SH-SY5Y (cell line): ENCODE results near the gene ST8SIA3.

ENCODE experiments used
- GATA2 ChIP-seq: IDR thresholded peaks from 2 replicates; pipeline ENCODE4 v1.6.1; 2011; ENCODE audit warnings: mild to moderate bottlenecking, low read depth, low read length
- GATA3 ChIP-seq: IDR thresholded peaks from 2 replicates; pipeline ENCODE4 v1.6.1; 2011; ENCODE audit warnings: low read depth, mild to moderate bottlenecking, low read length, moderate library complexity

ST8SIA3 gene, protein sequence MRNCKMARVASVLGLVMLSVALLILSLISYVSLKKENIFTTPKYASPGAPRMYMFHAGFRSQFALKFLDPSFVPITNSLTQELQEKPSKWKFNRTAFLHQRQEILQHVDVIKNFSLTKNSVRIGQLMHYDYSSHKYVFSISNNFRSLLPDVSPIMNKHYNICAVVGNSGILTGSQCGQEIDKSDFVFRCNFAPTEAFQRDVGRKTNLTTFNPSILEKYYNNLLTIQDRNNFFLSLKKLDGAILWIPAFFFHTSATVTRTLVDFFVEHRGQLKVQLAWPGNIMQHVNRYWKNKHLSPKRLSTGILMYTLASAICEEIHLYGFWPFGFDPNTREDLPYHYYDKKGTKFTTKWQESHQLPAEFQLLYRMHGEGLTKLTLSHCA

DNA sequence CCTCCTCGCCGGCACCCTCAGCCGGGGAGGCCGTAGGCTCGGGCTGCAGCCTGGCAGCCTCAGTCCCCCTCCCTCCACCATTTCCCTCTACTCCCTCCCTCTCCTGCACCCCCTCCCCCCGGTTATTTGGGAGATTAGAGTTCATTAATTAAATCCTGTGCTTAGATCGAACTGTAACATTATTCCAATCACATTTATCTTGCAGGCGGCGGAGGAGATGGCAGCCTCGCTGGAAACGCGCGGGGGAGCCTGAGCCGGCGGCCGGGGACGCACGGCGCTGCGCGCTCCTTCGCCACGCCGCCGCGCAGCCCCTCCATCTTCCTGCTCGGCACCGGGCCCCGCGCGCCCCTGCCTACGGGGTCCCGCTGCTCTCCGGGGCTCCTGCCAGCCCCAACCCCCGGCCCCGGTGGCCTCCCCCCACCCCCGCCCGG lies at the start of gene ST8SIA3:
ST8SIA3 (plus strand) TSS at position 287 of the 431 bp plus-strand sequence. CDS start 290 bp downstream, outside the sequence.
- TF ChIP-seq GATA3 (no peak), GATA2 (0 out of 2 replicates have a peak, but pooled peaks have one; percentile 19)

DNA sequence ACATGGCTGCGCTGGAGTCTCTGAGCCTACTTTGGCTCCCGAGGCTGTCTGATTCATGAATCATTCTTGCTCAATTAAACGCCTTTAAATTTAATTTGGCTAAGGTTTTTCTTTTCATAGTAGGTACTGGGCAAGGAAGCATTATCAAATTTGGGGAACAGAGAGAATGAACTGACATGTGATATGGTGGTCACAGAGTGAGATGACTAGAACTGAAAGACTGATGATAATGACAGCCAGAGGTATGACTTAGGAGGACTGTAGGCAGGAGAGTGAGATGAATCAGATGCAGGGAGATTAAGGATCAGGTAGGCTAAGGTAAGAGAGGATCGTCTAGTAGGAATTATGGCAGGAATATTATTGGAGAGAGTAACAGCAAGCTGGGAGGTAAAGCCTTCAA lies 40.9 kb upstream of the ST8SIA3 start:
- TF ChIP-seq GATA3 (no peak), GATA2 (no peak)

DNA sequence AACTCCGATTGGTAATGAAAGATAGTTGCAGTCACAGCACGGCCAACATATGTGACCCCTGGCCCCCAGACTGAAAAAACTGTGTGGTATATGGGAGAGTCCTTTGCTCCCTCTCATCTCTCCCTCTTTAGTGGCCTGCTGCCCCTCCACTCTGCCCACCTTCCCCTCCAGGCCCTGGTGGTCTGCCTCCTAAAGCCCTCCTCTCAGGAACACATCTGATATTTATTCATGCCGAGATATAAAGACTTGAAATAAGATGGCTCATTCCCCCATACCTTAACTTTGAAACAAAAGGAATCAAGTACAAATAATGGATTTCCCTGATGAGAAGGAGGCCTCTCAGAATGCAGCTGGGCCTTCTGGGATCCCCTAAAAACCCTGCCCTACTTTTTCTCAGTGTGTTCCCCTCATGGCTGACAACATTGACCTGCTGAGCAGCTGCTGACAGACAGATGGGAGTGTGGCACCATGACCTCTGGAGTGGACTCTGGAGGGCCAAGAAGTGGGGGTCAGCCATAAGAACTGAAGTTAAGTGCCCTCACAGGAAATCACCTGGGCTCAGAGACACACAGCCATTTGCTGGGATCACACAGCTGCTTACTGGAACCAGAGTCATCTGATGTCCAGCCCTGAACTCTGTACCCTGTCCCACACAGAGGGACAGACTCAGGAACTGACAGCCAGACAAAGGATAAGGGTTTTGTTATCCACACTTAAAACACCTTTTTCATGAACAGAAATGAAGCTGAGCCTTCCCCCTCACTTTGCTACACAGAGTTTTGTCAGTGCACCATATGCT lies 39.8 kb upstream of the ST8SIA3 start:
- TF ChIP-seq GATA3 (no peak), GATA2 (no peak)

DNA sequence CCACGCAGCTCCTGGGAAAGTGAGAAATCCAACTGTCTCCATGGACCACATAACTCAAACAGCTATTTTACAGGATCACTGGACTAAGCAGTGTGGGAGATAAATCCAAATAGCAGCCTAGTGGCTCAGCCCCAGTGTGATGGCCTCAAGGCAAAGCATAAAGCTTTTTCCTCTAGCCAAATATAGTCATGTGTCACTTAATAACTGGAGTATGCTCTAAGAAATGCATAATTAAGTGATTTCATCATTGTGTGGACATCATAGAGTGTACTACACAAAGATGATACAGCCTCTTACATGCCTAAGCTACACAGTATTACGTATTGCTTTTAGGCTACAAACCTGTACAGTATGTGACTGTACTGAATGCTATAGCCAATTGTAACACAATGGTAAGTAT lies 31.8 kb upstream of the ST8SIA3 start:
- TF ChIP-seq GATA3 (no peak), GATA2 (no peak)

DNA sequence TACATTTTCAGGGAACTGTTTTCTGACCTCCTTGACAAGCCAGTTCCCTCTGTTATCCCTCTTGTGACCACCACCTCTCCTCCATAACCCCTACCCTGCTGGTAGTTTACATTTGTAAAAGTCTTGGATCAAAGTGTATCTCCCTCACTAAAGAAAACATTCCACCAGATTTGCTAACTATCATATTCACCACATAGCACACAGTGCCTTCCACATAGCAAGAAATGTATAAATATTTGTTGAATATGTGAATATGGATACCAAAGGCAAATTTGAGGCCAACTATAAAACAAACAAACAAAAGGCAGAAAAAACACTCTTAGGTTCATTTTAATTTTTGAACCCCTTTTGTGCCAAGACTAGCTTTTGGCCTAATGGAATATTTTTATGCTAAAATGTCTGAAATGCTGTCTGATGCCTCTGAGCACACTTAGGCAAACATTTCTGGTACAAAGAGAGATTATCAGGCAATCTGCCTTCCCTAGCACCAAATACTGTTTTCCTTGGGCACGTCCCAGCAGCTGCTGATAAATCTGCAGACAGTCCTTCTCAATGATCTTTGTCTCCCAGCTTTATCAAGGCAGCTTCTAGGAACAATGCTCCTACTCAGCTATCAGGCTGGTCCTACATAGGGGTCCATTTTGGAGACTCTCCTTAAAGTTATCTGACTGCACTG lies 26.7 kb upstream of the ST8SIA3 start:
- TF ChIP-seq GATA2 (peak; percentile 60; the same call in 1 of the 2 replicates), GATA3 (no peak)

DNA sequence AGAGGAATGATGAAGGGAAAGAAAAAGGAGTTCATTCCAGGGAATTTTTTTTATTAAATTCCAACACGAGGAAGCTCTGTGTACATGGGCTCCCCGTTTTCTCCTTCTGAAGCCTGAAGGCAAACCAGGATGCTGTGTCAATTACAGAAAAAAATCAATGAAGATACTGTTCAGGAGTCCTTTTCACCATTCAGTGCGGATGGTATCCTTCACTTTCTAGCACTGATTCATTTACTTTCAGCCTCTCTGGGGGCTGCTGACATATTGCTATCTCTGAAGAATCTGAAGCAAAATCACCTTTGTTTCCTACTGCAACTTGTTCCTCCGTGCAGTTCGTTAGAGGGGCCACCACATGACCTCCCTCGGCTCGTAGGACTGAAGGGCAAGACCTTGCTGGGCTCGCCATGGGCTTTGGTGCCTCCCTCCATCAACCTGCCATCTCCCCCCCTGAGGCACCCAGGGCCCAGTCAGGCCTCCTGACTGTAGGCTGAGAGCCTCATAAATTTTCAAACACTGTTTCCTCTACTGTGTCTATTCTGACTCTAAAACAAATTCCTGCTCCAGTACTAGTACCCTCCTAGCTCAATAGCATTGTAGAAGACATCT lies 25.5 kb upstream of the ST8SIA3 start:
- TF ChIP-seq GATA3, result no peak
- 0 out of 2 replicates have a peak, but pooled peaks have one; percentile 16 for TF ChIP-seq GATA2

DNA sequence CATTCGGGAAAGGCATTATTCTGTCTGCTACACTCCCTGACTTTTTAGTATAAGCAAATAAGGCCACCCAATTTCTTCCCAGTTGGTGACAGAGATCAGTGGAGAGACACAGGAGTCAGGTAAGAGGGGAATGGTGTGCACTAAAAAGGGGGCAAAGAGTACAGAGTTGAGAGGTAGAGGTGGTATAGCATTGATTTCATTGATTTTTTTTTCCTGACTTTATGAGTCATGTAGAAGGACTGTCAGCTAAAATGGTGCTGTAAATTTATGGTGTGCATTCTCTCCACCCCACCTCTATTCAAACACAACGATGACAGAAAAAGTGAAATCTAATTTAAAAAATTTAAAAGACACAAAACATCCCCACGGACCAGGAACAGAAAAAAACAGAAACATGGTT lies 23.7 kb upstream of the ST8SIA3 start:
- TF ChIP-seq GATA2, result no peak
- no peak for TF ChIP-seq GATA3

DNA sequence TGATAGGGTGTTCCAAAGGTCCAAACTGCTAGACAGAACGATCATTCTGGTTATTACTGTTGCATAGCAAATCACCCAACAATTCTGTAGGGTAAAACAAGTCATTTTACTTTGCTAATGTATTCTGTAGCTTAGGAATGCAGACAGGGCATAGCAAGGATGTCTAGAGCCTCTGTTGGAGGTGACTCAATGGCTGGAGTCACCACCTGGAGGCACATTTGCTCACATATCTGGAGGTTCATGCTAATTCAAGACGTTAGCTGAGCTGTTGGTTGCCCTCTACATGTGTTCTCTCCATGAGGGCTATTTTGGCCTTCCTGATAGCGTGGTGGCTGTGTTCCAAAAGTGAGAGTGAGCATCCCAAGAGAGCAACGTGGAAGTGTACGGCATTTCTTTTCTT lies 22.5 kb upstream of the ST8SIA3 start:
- TF ChIP-seq GATA3 (no peak), GATA2 (no peak)

DNA sequence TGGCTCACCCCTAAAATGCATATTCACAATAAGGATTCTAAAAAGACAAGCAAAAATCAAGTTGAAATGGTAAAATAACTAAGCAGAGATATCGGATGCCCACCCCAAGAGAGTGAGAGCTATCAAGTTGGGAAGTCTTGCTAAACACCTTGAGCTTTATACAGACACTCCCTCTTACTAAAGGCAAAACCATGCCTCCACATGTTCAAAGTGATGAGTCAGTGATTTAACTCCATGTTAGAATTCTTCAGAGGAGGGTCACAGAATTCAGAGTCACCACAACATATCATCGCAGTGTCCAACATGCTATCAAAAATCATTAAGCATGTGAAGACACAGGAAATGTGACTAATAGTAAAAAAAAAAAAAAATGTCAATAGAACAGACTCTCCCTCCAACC lies 20.6 kb upstream of the ST8SIA3 start:
- TF ChIP-seq GATA3, result no peak
- TF ChIP-seq GATA2, result no peak

DNA sequence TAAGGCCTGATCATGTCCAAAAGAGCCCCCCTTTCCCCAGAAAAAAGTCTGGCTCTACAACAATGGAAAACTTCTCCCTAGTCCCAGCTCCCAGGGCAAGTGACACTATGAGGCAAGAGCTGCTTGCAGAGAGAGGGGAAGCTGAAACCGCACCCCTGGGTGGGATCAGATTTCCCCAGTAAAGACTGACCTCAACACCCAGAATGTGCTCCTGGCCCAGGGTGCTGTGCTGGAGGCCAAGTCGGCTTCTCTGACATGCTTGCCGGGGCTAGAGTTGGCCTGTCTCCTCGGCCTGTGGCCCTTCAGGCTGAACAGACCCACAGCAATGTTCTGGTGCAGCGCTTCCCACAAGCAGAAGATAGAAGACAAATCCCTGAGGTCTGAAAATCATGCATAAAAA lies 18.4 kb upstream of the ST8SIA3 start:
- no peak for TF ChIP-seq GATA2
- no peak for TF ChIP-seq GATA3

DNA sequence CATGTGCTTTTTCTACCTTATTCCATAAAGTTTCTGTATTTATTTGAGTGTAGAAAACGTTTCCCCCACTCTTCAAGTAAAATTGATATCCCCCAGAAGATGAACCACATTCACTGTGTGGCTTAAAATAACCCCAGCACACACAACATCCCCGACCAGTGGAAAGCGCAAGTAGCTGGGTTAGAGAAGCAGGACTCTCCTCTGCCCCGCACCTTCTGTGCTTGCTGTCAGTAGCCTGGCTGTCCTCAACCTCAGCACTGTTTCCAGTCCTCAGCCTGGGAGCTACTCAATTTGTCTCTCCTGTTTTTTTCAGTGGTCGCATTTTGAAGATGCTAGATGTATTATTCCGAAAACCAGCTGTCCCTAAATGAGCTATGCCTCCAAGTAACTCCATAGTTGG lies 18.0 kb upstream of the ST8SIA3 start:
- TF ChIP-seq GATA3 (no peak), GATA2 (no peak)

DNA sequence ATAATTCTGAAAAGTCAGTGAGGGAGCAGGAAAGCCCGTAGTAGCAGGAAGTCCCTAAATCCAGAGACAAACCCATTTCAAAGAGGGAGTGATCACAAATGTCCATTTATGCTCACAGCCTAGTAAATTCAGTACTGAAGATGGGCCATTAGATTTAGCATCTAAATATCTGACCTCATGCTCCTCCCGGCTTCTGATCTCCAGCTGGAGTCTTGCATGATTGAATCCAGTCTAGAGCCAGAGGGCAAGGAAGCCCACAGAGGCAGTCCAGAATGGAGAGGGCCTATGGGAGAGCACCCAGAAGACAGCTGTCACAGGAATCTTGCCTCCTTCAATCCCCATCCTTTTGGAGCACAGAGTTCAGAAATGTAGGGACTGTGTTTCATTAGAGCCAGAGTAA lies 16.0 kb upstream of the ST8SIA3 start:
- TF ChIP-seq GATA3, result no peak
- TF ChIP-seq GATA2, result no peak

DNA sequence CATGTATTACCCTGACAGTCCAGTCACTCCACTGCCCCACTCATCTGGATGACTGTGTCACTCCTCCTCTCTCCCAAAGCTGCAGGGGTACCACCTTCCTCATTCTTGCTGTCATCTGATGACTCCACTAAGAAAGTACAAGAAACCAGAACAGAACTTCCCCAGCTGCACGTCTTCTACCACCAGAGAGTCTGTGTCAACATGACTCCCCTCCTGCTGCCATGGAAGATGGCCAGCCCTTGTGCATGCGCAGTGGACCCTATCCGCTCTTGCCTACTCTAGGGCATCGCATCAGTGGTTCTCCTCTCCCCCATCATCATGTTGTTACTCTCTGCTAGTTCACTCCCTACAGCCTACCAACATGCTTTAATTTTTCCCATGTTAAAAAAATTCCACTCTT lies 14.5 kb upstream of the ST8SIA3 start:
- TF ChIP-seq GATA2 (no peak), GATA3 (no peak)

DNA sequence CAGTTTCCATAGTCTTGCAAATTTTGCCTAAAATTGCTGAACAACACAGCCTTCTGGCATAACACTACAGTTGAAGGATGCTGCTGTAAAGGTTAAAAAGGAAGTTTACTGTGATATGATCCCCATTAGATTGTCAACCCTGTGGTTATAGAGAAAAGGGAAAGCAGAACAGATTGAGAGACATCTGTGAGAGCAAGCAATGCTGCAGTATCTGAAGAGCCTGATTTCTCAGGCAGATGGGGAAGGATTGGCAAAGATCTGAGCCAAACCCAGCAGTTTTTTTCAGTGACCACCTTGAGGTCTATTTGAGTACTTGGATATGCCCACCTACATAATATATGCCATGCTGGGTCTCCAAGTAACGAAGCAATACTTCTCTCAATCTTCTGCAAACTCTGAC lies 8.5 kb upstream of the ST8SIA3 start:
- TF ChIP-seq GATA3 (no peak), GATA2 (no peak)

DNA sequence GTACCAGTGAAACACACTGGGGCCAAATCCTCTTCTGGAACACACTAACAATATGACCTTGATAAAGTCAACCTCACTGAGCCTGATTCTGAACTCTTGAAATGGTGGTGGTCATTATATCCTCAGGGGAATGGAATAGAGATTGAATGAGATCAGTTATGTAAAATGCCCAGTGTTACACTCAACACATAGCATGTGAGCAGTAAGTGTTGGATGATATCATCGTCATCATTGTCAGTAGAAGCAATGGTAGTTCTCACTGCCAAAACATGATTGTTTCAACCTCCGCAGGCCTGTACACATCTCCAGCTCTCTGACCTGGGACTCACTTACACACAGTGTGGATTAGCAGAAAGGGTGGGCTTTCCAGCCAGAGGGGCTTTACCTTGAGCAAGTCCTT lies 5.5 kb upstream of the ST8SIA3 start:
- TF ChIP-seq GATA2, result no peak
- no peak for TF ChIP-seq GATA3
